GM21381 (cell line): Measurements from ENCODE around the gene FAIM2.
"Not testable (repeated sequence)": the region's sequence is repeated elsewhere in the genome, so short reads cannot be mapped to it uniquely, and the experiment has no call there.

ENCODE experiments used
- ATAC-seq: cut with Tn5 transposase; IDR thresholded peaks from one replicate; pipeline ENCODE4 v1.9.1; 2021; ENCODE audit warnings: mild to moderate bottlenecking, moderate library complexity; ENCODE audit not compliant: unreplicated experiment

The FAIM2 gene

GRCh38 chr12:49881415-49882247, 22.1 kb downstream of the FAIM2 start:
- no peak for ATAC-seq

- ATAC-seq = no peak
Measured at GRCh38 chr12:49880756-49881414, 22.8 kb downstream of the FAIM2 start.

- not testable (repeated sequence) for ATAC-seq
Measured at GRCh38 chr12:49879065-49879464, 24.6 kb downstream of the FAIM2 start.

- ATAC-seq = no peak
Measured at GRCh38 chr12:49878021-49878420, 25.7 kb downstream of the FAIM2 start.

- ATAC-seq = no peak
Measured at GRCh38 chr12:49877066-49877465, 26.6 kb downstream of the FAIM2 start.

- no peak for ATAC-seq
Measured at GRCh38 chr12:49876070-49876469, 27.6 kb downstream of the FAIM2 start.

GRCh38 chr12:49875115-49875720, 28.5 kb downstream of the FAIM2 start:
- ATAC-seq = no peak

- no peak for ATAC-seq
Measured at GRCh38 chr12:49874142-49874897, 29.4 kb downstream of the FAIM2 start.

GRCh38 chr12:49873361-49873934, 30.3 kb downstream of the FAIM2 start:
- no peak for ATAC-seq

GRCh38 chr12:49872781-49873181, 30.9 kb downstream of the FAIM2 start:
- ATAC-seq = no peak

GRCh38 chr12:49872381-49872780, 31.3 kb downstream of the FAIM2 start:
- no peak for ATAC-seq

GRCh38 chr12:49871811-49872251, 31.9 kb downstream of the FAIM2 start:
- not testable (repeated sequence) for ATAC-seq

GRCh38 chr12:49871263-49871561, 32.5 kb downstream of the FAIM2 start:
- no peak for ATAC-seq

GRCh38 chr12:49870501-49871262, 33.0 kb downstream of the FAIM2 start:
- no peak for ATAC-seq

- no peak for ATAC-seq
Measured at GRCh38 chr12:49869816-49870500, 33.7 kb downstream of the FAIM2 start.

- ATAC-seq = no peak
Measured at GRCh38 chr12:49868952-49869815, 34.5 kb downstream of the FAIM2 start.

- ATAC-seq = no peak
Measured at GRCh38 chr12:49868449-49868848, 35.3 kb downstream of the FAIM2 start.

GRCh38 chr12:49867570-49868341, 35.9 kb downstream of the FAIM2 start:
- ATAC-seq = no peak
